Liver (tissue), 9 donors: Measurements from ENCODE around the gene CTTNBP2. TPM values are rescaled to one million over a fixed set of nuclear protein-coding genes. Genes with fewer than 3 reads are reported as not detected.
A peak's percentile ranks its signal among the peaks of the same experiment; 100 is the strongest.

Experiments used
- DNase-seq: peaks from one replicate; pipeline ENCODE4 v3.0.0-alpha.2; 2017; ENCODE audit warnings: low spot score
- H3K27ac ChIP-seq, 2 donors: one replicate each; pipeline ENCODE4 v1.7.0; 2013; ENCODE audit warnings: inconsistent platforms in 2 of 2, low read length in 2 of 2, control low read depth in 1 of 2, low read depth in 1 of 2, mild to moderate bottlenecking in 1 of 2
- H3K27me3 ChIP-seq, 4 donors: one replicate each; pipeline versions ENCODE4 v1.6.1 to v1.7.0; 2013; ENCODE audit warnings: low read length in 3 of 4, inconsistent platforms in 1 of 4, mild to moderate bottlenecking in 1 of 4, moderate library complexity in 1 of 4; ENCODE audit not compliant: control insufficient read depth in 4 of 4, insufficient read depth in 4 of 4
- H3K36me3 ChIP-seq, 4 donors: one replicate each; pipeline versions ENCODE4 v1.6.1 to v1.7.0; 2013; ENCODE audit warnings: low read length in 3 of 4, mild to moderate bottlenecking in 3 of 4, low read depth in 1 of 4, moderate library complexity in 1 of 4; ENCODE audit not compliant: control insufficient read depth in 4 of 4, insufficient read depth in 3 of 4
- H3K4me1 ChIP-seq, 4 donors: one replicate each; pipeline versions ENCODE4 v1.6.1 to v1.7.0; 2013; ENCODE audit warnings: low read length in 3 of 4, mild to moderate bottlenecking in 3 of 4, moderate library complexity in 1 of 4; ENCODE audit not compliant: control insufficient read depth in 4 of 4, insufficient read depth in 4 of 4
- H3K4me3 ChIP-seq, 3 donors: one replicate each; pipeline versions ENCODE4 v1.6.1 to v1.7.0; 2013; ENCODE audit warnings: low read length in 3 of 3, control low read depth in 1 of 3, low read depth in 1 of 3, mild to moderate bottlenecking in 1 of 3
- H3K9ac ChIP-seq, 2 donors: one replicate each; pipeline ENCODE4 v1.7.0; 2013; ENCODE audit warnings: low read length in 2 of 2, mild to moderate bottlenecking in 2 of 2, moderate library complexity in 2 of 2, control low read depth in 1 of 2, low read depth in 1 of 2
- H3K9me3 ChIP-seq, 4 donors: one replicate each; pipeline versions ENCODE4 v1.6.1 to v1.7.0; 2013; ENCODE audit warnings: low read length in 3 of 4; ENCODE audit not compliant: control insufficient read depth in 4 of 4
- EGR1 ChIP-seq, 2 donors: IDR thresholded peaks; 2 replicates each; pipeline ENCODE4 v1.6.1; 2016 to 2018; ENCODE audit warnings: antibody characterized with exemption in 2 of 2, low read depth in 2 of 2
- FOXA2 ChIP-seq: IDR thresholded peaks from 2 replicates; pipeline ENCODE4 v1.6.1; 2016; ENCODE audit warnings: antibody characterized with exemption
- GABPA ChIP-seq, 2 donors: IDR thresholded peaks in 1 of 2; conservative IDR thresholded peaks in 1 of 2; 2 replicates each; pipeline ENCODE4 v1.6.1; 2016; ENCODE audit warnings: antibody characterized with exemption in 2 of 2, mild to moderate bottlenecking in 1 of 2, moderate library complexity in 1 of 2
- HNF4G ChIP-seq: IDR thresholded peaks from 2 replicates; pipeline ENCODE4 v1.6.1; 2016; ENCODE audit warnings: antibody characterized with exemption
- JUND ChIP-seq, 2 donors: IDR thresholded peaks; 2 replicates each; pipeline ENCODE4 v1.6.1; 2016; ENCODE audit warnings: antibody characterized with exemption in 2 of 2
- RAD21 ChIP-seq, 2 donors: IDR thresholded peaks; 2 replicates each; pipeline ENCODE4 v1.6.1; 2016; ENCODE audit warnings: antibody characterized with exemption in 2 of 2, mild to moderate bottlenecking in 2 of 2
- SP1 ChIP-seq: IDR thresholded peaks from 2 replicates; pipeline ENCODE4 v1.6.1; 2018; ENCODE audit warnings: antibody characterized with exemption, mild to moderate bottlenecking
- TAF1 ChIP-seq: conservative IDR thresholded peaks from 2 replicates; pipeline ENCODE4 v1.6.1; 2016; ENCODE audit warnings: antibody characterized with exemption, mild to moderate bottlenecking
- YY1 ChIP-seq: IDR thresholded peaks from 2 replicates; pipeline ENCODE4 v1.6.1; 2016; ENCODE audit warnings: antibody characterized with exemption, mild to moderate bottlenecking
- WGBS: extraction: QIAGEN DNeasy Blood & Tissue Kit; methylation state at CpG from one replicate; pipeline ENCODE4 v1.1.7; 2013; 5-methylcytosine and 5-hydroxymethylcytosine counted together
- polyA plus RNA-seq, 2 donors: library from polyadenylated mRNA; stranded (reverse) in 1 of 2; unstranded in 1 of 2; fragments of 200-250 nt in 1 of 2; fragments of >200 nt in 1 of 2; fragmentation: Nextera tagmentation in 1 of 2; extraction: Ambion mirVana in 1 of 2; gene quantifications; one replicate each; pipeline versions ENCODE4 v1.2.1 to v1.2.3, GENCODE V29; 2013 to 2015
- total RNA-seq, 2 donors: library from RNA; depleted of rRNA; stranded (reverse); fragments of >200 nt; gene quantifications; one replicate each; pipeline ENCODE4 v1.2.3, GENCODE V29; 2014
- TF ChIP-seq, protein P1 (sequence below): IDR thresholded peaks from 2 replicates; pipeline ENCODE4 v1.6.1; 2016; ENCODE audit warnings: antibody characterized with exemption
- TF ChIP-seq, protein P2 (sequence below): fragments of 150-350 bp; IDR thresholded peaks from 2 replicates; pipeline ENCODE4 v1.5.1; 2017; ENCODE audit warnings: improper control_type of control experiment, low read depth, low read length; ENCODE audit not compliant: missing input control
- TF ChIP-seq, protein P3 (sequence below): IDR thresholded peaks from 2 replicates; pipeline ENCODE4 v1.6.1; 2016; ENCODE audit warnings: antibody characterized with exemption, mild to moderate bottlenecking
- donor health status: healthy.
- donor health status: healthy.
- donor health status: healthy.
- donor health status: healthy.
- donor health status: healthy.

CTTNBP2 gene
- total and polyA plus RNA-seq, 4 donors: 1.2 to 1.7 (median 1.5) TPM

DNA sequence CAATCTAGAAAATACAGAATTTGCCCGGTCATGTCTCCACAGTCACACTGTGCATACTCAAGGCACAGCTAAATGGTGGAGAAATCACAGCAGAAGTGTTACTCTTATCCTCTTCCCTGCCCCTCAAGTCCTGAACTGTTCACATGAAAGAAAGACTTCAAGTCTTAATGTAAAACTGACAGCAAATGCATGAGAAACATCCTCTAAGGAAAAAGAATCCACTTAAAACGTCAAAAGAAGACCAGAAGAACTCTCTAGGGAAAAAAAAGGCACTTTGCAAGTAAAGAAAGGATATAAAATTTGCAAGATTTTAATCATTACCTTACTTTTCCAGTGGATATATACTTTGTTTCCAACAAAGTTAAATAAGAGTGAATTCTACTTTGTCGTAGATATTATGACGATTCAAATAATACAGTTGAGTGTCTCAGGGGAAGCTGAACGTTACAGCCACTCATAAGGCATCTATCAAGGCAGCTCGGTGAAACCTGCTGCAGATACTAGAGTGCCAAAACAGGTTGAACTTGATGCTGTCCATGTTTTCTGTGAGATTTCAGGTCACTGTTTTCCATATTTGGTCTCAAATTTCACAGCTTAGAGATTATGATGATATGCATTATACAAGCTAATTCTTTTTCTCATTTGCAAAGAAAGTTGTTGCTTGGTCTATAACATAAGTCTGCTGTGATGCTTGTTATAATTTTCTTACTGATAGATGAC is 155.0 kb downstream of the CTTNBP2 start:
- Histone ChIP-seq H3K36me3 (no peaks in the 10 kb centered on the region), H3K4me1 (no peaks in the 10 kb centered on the region), H3K27ac (no peak overlapping the region), H3K9ac (no peak overlapping the region), H3K27me3 (peaks cover 0 to 2% (median 0%) of the 10 kb centered on the region in 4 donors), H3K9me3 (no peaks in the 10 kb centered on the region), H3K4me3 (no peak overlapping the region)
- no peak for DNase-seq
- TF ChIP-seq TAF1: no peak
- no peak for TF ChIP-seq YY1
- TF ChIP-seq GABPA (IDR thresholded peaks at IDR 0.05 in 1 of 2, conservative IDR thresholded peaks at IDR 0.05 in 1 of 2): no peak
- WGBS: 86% methylated on average over 6 of the region's 6 CpGs

DNA sequence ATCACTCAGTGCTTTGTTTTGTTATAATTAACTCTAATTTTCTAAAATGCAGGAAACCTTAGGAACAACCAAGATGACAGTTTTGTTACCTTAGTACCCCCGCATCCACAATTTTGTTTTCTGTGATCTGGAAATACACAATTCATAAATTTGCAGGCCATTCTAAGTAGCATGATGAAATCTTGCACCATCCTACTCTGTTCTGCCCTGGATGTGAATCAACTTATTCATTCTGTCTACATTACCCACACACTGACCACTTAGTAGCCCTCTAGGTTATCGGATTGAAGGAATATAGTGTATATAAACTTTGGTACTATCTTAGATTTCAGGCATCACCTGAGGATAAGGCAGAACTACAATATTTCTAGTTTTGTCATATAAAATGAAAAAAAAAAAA is 155.9 kb downstream of the CTTNBP2 start:
- H3K4me1 ChIP-seq: no peaks in the 10 kb centered on the region
- no peak overlapping the region for H3K27ac ChIP-seq
- no peak for TF ChIP-seq TAF1
- no peaks in the 10 kb centered on the region for H3K9me3 ChIP-seq
- H3K36me3 ChIP-seq: no peaks in the 10 kb centered on the region
- 96% methylated on average over 2 of the region's 2 CpGs for WGBS
- no peak overlapping the region for H3K9ac ChIP-seq
- DNase-seq: no peak
- peaks cover 0 to 2% (median 0%) of the 10 kb centered on the region in 4 donors for H3K27me3 ChIP-seq
- no peak overlapping the region for H3K4me3 ChIP-seq

DNA sequence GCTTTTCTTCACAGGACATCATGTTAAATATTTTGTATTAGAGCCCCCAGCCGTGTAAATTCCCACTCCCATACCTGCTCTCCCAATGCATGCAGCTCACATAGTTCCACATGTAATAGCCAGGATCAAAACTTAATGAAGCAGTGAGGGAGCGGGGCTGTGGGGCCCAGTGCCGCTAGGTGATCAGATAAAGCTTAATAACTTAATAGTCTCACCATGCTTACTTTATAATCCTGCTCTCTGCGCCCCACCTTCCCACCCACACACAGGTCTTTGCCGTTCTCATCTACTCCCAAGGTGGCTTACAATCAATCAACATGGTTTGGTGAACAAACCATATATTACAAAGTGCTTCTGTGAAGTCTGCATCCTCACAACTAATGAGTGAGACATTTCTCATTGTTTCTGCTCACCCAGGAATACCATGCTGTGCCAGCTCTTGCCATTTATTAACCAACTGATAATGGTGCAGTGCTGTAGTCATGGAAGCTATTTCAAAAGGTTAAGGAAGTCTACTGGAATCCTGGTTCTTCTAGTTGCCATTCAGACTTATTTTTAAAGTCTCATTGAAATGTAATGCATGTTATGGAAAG is 156.4 kb downstream of the CTTNBP2 start:
- TF ChIP-seq, protein P1, sequence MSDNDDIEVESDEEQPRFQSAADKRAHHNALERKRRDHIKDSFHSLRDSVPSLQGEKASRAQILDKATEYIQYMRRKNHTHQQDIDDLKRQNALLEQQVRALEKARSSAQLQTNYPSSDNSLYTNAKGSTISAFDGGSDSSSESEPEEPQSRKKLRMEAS: peak; percentile 14
- TF ChIP-seq JUND (IDR thresholded peaks at IDR 0.05) (no peak), FOXA2 (no peak), SP1 (no peak), HNF4G (no peak), YY1 (peak; percentile 21), GABPA (IDR thresholded peaks at IDR 0.05 in 1 of 2, conservative IDR thresholded peaks at IDR 0.05 in 1 of 2) (no peak), RAD21 (IDR thresholded peaks at IDR 0.05) (peak in 1 of 2 donors; percentile 7), EGR1 (IDR thresholded peaks at IDR 0.05; ENCODE audit: low read depth in 2 of 2) (no peak)
- TF ChIP-seq, protein P2, sequence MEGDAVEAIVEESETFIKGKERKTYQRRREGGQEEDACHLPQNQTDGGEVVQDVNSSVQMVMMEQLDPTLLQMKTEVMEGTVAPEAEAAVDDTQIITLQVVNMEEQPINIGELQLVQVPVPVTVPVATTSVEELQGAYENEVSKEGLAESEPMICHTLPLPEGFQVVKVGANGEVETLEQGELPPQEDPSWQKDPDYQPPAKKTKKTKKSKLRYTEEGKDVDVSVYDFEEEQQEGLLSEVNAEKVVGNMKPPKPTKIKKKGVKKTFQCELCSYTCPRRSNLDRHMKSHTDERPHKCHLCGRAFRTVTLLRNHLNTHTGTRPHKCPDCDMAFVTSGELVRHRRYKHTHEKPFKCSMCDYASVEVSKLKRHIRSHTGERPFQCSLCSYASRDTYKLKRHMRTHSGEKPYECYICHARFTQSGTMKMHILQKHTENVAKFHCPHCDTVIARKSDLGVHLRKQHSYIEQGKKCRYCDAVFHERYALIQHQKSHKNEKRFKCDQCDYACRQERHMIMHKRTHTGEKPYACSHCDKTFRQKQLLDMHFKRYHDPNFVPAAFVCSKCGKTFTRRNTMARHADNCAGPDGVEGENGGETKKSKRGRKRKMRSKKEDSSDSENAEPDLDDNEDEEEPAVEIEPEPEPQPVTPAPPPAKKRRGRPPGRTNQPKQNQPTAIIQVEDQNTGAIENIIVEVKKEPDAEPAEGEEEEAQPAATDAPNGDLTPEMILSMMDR: no peak
- TF ChIP-seq, protein P3, sequence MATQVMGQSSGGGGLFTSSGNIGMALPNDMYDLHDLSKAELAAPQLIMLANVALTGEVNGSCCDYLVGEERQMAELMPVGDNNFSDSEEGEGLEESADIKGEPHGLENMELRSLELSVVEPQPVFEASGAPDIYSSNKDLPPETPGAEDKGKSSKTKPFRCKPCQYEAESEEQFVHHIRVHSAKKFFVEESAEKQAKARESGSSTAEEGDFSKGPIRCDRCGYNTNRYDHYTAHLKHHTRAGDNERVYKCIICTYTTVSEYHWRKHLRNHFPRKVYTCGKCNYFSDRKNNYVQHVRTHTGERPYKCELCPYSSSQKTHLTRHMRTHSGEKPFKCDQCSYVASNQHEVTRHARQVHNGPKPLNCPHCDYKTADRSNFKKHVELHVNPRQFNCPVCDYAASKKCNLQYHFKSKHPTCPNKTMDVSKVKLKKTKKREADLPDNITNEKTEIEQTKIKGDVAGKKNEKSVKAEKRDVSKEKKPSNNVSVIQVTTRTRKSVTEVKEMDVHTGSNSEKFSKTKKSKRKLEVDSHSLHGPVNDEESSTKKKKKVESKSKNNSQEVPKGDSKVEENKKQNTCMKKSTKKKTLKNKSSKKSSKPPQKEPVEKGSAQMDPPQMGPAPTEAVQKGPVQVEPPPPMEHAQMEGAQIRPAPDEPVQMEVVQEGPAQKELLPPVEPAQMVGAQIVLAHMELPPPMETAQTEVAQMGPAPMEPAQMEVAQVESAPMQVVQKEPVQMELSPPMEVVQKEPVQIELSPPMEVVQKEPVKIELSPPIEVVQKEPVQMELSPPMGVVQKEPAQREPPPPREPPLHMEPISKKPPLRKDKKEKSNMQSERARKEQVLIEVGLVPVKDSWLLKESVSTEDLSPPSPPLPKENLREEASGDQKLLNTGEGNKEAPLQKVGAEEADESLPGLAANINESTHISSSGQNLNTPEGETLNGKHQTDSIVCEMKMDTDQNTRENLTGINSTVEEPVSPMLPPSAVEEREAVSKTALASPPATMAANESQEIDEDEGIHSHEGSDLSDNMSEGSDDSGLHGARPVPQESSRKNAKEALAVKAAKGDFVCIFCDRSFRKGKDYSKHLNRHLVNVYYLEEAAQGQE: no peak
- Histone ChIP-seq H3K27me3 (peaks cover 0 to 2% (median 0%) of the 10 kb centered on the region in 4 donors), H3K27ac (no peak overlapping the region), H3K4me3 (no peak overlapping the region), H3K4me1 (no peaks in the 10 kb centered on the region), H3K9ac (no peak overlapping the region), H3K36me3 (no peaks in the 10 kb centered on the region), H3K9me3 (no peaks in the 10 kb centered on the region)
- DNase-seq: no peak
- WGBS: 69% methylated on average over 5 of the region's 5 CpGs
